Neural cell (in vitro differentiated cells): ENCODE results near the gene NR1I3.

Experiments used
- EP300 ChIP-seq: fragments of 450-650 bp; conservative IDR thresholded peaks from 2 replicates; pipeline ENCODE4 v1.6.1; 2014; ENCODE audit warnings: antibody characterized with exemption, mild to moderate bottlenecking, moderate library complexity; ENCODE audit not compliant: poor library complexity, severe bottlenecking
- EZH2 ChIP-seq: fragments of 200-600, 300-800 bp; shearing (Covaris generic), sonication (generic); IDR thresholded peaks from 2 replicates; pipeline ENCODE4 v1.6.1; 2014; ENCODE audit warnings: antibody characterized with exemption, low read length, borderline replicate concordance, mild to moderate bottlenecking; ENCODE audit not compliant: insufficient read depth, poor library complexity, severe bottlenecking
- MXI1 ChIP-seq: fragments of 450-650 bp; conservative IDR thresholded peaks from 2 replicates; pipeline ENCODE4 v1.6.1; 2014; ENCODE audit warnings: antibody characterized with exemption, mild to moderate bottlenecking; ENCODE audit not compliant: poor library complexity, severe bottlenecking
- POLR2AphosphoS5 ChIP-seq: IDR thresholded peaks from 2 replicates; pipeline ENCODE4 v1.6.1; 2012
- RAD21 ChIP-seq: fragments of 450-650 bp; conservative IDR thresholded peaks from 2 replicates; pipeline ENCODE4 v1.6.1; 2014; ENCODE audit warnings: antibody characterized with exemption, mild to moderate bottlenecking, moderate library complexity
- TAF1 ChIP-seq: IDR thresholded peaks from 2 replicates; pipeline ENCODE4 v1.6.1; 2012; ENCODE audit warnings: low read depth
- TF ChIP-seq, protein P1 (sequence below): fragments of 450-650 bp; IDR thresholded peaks from 2 replicates; pipeline ENCODE4 v1.5.1; 2014; ENCODE audit warnings: antibody characterized with exemption, mild to moderate bottlenecking, moderate library complexity; ENCODE audit not compliant: poor library complexity, severe bottlenecking
- TF ChIP-seq, protein P2 (sequence below): IDR thresholded peaks from 2 replicates; pipeline ENCODE4 v1.6.1; 2012; ENCODE audit warnings: borderline replicate concordance

DNA sequence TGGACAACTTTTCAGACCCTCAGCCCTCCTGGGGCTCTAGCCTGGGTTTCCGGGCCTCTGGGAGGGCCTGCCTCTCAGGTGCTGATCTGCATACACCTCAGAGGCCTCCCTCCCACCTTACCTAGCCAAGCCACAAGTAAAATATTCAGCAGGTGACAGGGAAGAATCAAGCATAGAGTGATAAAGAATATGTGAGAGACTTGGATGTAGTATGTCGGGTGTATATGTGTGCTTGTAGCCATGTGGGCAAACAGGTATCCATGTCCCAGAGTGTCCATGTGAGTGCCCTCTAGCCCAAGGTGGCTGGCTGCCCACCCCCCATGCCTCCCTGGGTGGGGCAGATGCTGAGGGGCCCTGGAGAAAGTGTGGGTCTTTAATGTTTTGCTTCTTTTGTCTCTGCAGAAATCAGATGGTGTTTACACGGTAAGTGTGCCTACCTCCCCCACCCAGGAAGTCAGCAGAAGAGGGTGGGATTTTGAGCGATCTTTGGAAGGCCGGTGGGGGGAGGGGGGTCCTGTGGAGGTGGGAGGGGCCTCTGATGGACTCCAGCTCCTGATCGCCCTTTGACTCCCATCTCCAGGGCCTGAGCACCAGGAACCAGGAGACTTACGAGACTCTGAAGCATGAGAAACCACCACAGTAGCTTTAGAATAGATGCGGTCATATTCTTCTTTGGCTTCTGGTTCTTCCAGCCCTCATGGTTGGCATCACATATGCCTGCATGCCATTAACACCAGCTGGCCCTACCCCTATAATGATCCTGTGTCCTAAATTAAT lies 19.5 kb downstream of the NR1I3 start:
- no peak for TF ChIP-seq MXI1
- no peak for TF ChIP-seq EZH2
- TF ChIP-seq, protein P1, sequence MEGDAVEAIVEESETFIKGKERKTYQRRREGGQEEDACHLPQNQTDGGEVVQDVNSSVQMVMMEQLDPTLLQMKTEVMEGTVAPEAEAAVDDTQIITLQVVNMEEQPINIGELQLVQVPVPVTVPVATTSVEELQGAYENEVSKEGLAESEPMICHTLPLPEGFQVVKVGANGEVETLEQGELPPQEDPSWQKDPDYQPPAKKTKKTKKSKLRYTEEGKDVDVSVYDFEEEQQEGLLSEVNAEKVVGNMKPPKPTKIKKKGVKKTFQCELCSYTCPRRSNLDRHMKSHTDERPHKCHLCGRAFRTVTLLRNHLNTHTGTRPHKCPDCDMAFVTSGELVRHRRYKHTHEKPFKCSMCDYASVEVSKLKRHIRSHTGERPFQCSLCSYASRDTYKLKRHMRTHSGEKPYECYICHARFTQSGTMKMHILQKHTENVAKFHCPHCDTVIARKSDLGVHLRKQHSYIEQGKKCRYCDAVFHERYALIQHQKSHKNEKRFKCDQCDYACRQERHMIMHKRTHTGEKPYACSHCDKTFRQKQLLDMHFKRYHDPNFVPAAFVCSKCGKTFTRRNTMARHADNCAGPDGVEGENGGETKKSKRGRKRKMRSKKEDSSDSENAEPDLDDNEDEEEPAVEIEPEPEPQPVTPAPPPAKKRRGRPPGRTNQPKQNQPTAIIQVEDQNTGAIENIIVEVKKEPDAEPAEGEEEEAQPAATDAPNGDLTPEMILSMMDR = no peak
- no peak for TF ChIP-seq POLR2AphosphoS5
- TF ChIP-seq, protein P2, sequence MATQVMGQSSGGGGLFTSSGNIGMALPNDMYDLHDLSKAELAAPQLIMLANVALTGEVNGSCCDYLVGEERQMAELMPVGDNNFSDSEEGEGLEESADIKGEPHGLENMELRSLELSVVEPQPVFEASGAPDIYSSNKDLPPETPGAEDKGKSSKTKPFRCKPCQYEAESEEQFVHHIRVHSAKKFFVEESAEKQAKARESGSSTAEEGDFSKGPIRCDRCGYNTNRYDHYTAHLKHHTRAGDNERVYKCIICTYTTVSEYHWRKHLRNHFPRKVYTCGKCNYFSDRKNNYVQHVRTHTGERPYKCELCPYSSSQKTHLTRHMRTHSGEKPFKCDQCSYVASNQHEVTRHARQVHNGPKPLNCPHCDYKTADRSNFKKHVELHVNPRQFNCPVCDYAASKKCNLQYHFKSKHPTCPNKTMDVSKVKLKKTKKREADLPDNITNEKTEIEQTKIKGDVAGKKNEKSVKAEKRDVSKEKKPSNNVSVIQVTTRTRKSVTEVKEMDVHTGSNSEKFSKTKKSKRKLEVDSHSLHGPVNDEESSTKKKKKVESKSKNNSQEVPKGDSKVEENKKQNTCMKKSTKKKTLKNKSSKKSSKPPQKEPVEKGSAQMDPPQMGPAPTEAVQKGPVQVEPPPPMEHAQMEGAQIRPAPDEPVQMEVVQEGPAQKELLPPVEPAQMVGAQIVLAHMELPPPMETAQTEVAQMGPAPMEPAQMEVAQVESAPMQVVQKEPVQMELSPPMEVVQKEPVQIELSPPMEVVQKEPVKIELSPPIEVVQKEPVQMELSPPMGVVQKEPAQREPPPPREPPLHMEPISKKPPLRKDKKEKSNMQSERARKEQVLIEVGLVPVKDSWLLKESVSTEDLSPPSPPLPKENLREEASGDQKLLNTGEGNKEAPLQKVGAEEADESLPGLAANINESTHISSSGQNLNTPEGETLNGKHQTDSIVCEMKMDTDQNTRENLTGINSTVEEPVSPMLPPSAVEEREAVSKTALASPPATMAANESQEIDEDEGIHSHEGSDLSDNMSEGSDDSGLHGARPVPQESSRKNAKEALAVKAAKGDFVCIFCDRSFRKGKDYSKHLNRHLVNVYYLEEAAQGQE = no peak
- TF ChIP-seq EP300 = no peak
- no peak for TF ChIP-seq RAD21
- no peak for TF ChIP-seq TAF1
